ENCODE data around the gene BPI.
"Not testable (repeated sequence)": the region's sequence is repeated elsewhere in the genome, so short reads cannot be mapped to it uniquely, and the experiment has no call there.

Gene BPI

GRCh38 chr20:38278131-38278530, 25.8 kb upstream of the BPI start:
- no peak for DNase-seq (ENCODE audit: low read depth)

GRCh38 chr20:38278763-38279162, 25.2 kb upstream of the BPI start:
- no peak for DNase-seq (ENCODE audit: low read depth)

GRCh38 chr20:38281176-38281915, 22.6 kb upstream of the BPI start:
- DNase-seq (ENCODE audit: low read depth) = not testable (repeated sequence)

GRCh38 chr20:38283236-38283635, 20.7 kb upstream of the BPI start:
- DNase-seq (ENCODE audit: low read depth) = no peak

GRCh38 chr20:38284066-38284650, 19.8 kb upstream of the BPI start:
- not testable (repeated sequence) for DNase-seq (ENCODE audit: low read depth)

- no peak for DNase-seq (ENCODE audit: low read depth)
Measured at GRCh38 chr20:38284893-38285444, 19.0 kb upstream of the BPI start.

GRCh38 chr20:38286586-38287531, 17.1 kb upstream of the BPI start:
- DNase-seq (ENCODE audit: low read depth) = no peak

GRCh38 chr20:38290829-38291814, 12.8 kb upstream of the BPI start:
- DNase-seq (ENCODE audit: low read depth) = no peak

GRCh38 chr20:38291966-38292365, 12.0 kb upstream of the BPI start:
- DNase-seq (ENCODE audit: low read depth) = no peak

- DNase-seq (ENCODE audit: low read depth) = no peak
Measured at GRCh38 chr20:38293491-38294065, 10.4 kb upstream of the BPI start.

GRCh38 chr20:38294076-38294591, 9.8 kb upstream of the BPI start:
- DNase-seq (ENCODE audit: low read depth) = no peak

- DNase-seq (ENCODE audit: low read depth) = no peak
Measured at GRCh38 chr20:38295811-38296210, 8.1 kb upstream of the BPI start.

- no peak for DNase-seq (ENCODE audit: low read depth)
Measured at GRCh38 chr20:38296433-38296832, 7.5 kb upstream of the BPI start.

GRCh38 chr20:38297916-38298674, 5.9 kb upstream of the BPI start:
- no peak for DNase-seq (ENCODE audit: low read depth)

- DNase-seq (ENCODE audit: low read depth) = no peak
Measured at GRCh38 chr20:38298768-38299288, 5.1 kb upstream of the BPI start.

GRCh38 chr20:38299963-38300362, 4.0 kb upstream of the BPI start:
- no peak for DNase-seq (ENCODE audit: low read depth)

- DNase-seq (ENCODE audit: low read depth) = no peak
Measured at GRCh38 chr20:38300438-38300837, 3.5 kb upstream of the BPI start.

GRCh38 chr20:38301309-38301708, 2.6 kb upstream of the BPI start:
- no peak for DNase-seq (ENCODE audit: low read depth)

- no peak for DNase-seq (ENCODE audit: low read depth)
Measured at GRCh38 chr20:38302786-38303185, 1.2 kb upstream of the BPI start.

Measured in T-helper 22 cell (primary cell).